ENCODE measurements around the gene ZNF644.

ZNF644 gene

GRCh38 chr1:91036894-91037829 lies 15.3 kb upstream of the ZNF644 start:
- TF ChIP-seq CTCF (IDR thresholded peaks at IDR 0.05; ENCODE audit: low read depth, low read length), result no peak
- DNase-seq (ENCODE audit: low read depth in 2 of 2), result peak in 1 of 2 donors; percentile 10

GRCh38 chr1:91032349-91032748 lies 10.5 kb upstream of the ZNF644 start:
- no peak overlapping the region for H3K4me3 ChIP-seq (replicated peaks in 1 of 2; ENCODE audit: low read depth in 2 of 2, low read length in 2 of 2)
- no peak for TF ChIP-seq CTCF (IDR thresholded peaks at IDR 0.05; ENCODE audit: low read depth, low read length)
- no peak for DNase-seq (ENCODE audit: low read depth in 2 of 2)

More at GRCh38 chr1:91036894-91037829, 15.3 kb upstream of the ZNF644 start:
- H3K4me3 ChIP-seq (replicated peaks in 1 of 2; ENCODE audit: low read depth in 2 of 2, low read length in 2 of 2), result no peak overlapping the region

GRCh38 chr1:91031081-91031480 lies 9.2 kb upstream of the ZNF644 start:
- no peak for DNase-seq (ENCODE audit: low read depth in 2 of 2)
- H3K4me3 ChIP-seq (replicated peaks in 1 of 2; ENCODE audit: low read depth in 2 of 2, low read length in 2 of 2), result no peak overlapping the region
- TF ChIP-seq CTCF (IDR thresholded peaks at IDR 0.05; ENCODE audit: low read depth, low read length), result no peak

- peak; percentile 36 to 59 for DNase-seq (ENCODE audit: low read depth in 2 of 2)
- TF ChIP-seq CTCF (IDR thresholded peaks at IDR 0.05; ENCODE audit: low read depth, low read length), result peak; percentile 34
- H3K4me3 ChIP-seq (replicated peaks in 1 of 2; ENCODE audit: low read depth in 2 of 2, low read length in 2 of 2), result no peak overlapping the region
Observed at GRCh38 chr1:91026777-91027176, 4.9 kb upstream of the ZNF644 start.

GRCh38 chr1:91026320-91026719 lies 4.5 kb upstream of the ZNF644 start:
- no peak for DNase-seq (ENCODE audit: low read depth in 2 of 2)
- no peak overlapping the region for H3K4me3 ChIP-seq (replicated peaks in 1 of 2; ENCODE audit: low read depth in 2 of 2, low read length in 2 of 2)
- no peak for TF ChIP-seq CTCF (IDR thresholded peaks at IDR 0.05; ENCODE audit: low read depth, low read length)

GRCh38 chr1:91024481-91025119 lies 2.8 kb upstream of the ZNF644 start:
- no peak overlapping the region for H3K4me3 ChIP-seq (replicated peaks in 1 of 2; ENCODE audit: low read depth in 2 of 2, low read length in 2 of 2)
- DNase-seq (ENCODE audit: low read depth in 2 of 2), result peak in 1 of 2 donors; percentile 7
- no peak for TF ChIP-seq CTCF (IDR thresholded peaks at IDR 0.05; ENCODE audit: low read depth, low read length)

Measured in cardiac fibroblast (primary cell).